ENCODE data around the gene DNM3. TPM values are rescaled to one million over a fixed set of nuclear protein-coding genes. Genes with fewer than 3 reads are reported as not detected.

DNM3 gene
- total and polyA plus RNA-seq, 2 of the 8 experiments (the other 6 are each of a cell fraction or from before 2014, with no cell fraction given) = 2.0 to 8.5 TPM

DNA sequence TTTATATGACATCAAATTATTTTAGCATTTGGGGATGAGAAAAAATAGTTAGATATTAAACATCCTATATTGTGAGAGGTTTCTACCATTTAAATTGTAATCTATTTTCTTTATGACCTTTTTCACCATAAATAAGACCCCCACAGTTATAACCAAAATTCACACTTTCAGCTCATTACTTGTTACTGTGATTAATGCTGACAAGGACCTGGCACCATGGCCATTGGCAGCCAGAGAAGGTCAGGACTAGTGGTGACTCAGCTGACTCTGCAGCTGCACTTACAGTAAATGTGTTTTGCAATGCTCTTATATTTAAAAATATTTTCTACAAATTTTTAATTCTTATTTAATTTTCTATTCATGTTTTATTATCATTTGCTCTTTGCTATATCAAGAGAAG, 445.9 kb downstream of the DNM3 start:
- FAIRE-seq (no peak), DNase-seq (ENCODE audit: low read depth in 1 of 2, low spot score in 2 of 2) (no peak)
- H4K5ac ChIP-seq (ENCODE audit: insufficient read length, low read depth, low read length) = no peak overlapping the region
- no peaks in the 10 kb centered on the region for H3K79me1 ChIP-seq (ENCODE audit: low read depth, low read length)
- no peak overlapping the region for H2BK15ac ChIP-seq (ENCODE audit: low read length)
- H2BK12ac ChIP-seq (ENCODE audit: low read depth, low read length) = no peak overlapping the region
- no peaks in the 10 kb centered on the region for H3K9me3 ChIP-seq (ENCODE audit: insufficient read depth in 2 of 2, low read depth in 1 of 2, low read length in 1 of 2)
- no peak overlapping the region for H3K56ac ChIP-seq (replicated peaks; ENCODE audit: insufficient read length, low read depth, low read length)
- H3K23ac ChIP-seq (ENCODE audit: insufficient read length) = no peak overlapping the region
- H2BK20ac ChIP-seq (ENCODE audit: low read length) = no peak overlapping the region
- no peak overlapping the region for H2AFZ ChIP-seq (ENCODE audit: low read length)
- TF ChIP-seq NRF1 (IDR thresholded peaks at IDR 0.05; ENCODE audit: low read depth, low read length) (no peak), E2F6 (IDR thresholded peaks at IDR 0.05) (no peak), SP4 (IDR thresholded peaks at IDR 0.05; ENCODE audit: low read length) (no peak), RXRA (IDR thresholded peaks at IDR 0.05; ENCODE audit: insufficient read depth, low read depth, low read length) (no peak), CTBP2 (IDR thresholded peaks at IDR 0.05; ENCODE audit: borderline replicate concordance, insufficient read depth, insufficient read length, low read length) (no peak), POU5F1 (IDR thresholded peaks at IDR 0.05; ENCODE audit: low read depth, low read length) (no peak), BCL11A (IDR thresholded peaks at IDR 0.05; ENCODE audit: low read depth in 2 of 2, low read length in 2 of 2) (no peak), GTF2F1 (IDR thresholded peaks at IDR 0.05; ENCODE audit: borderline replicate concordance, low read depth, low read length) (no peak), SAP30 (IDR thresholded peaks at IDR 0.05; ENCODE audit: insufficient read depth, insufficient replicate concordance, low read length) (no peak), KDM4A (IDR thresholded peaks at IDR 0.05; ENCODE audit: low read depth, low read length, severe bottlenecking) (no peak)
- TF ChIP-seq, protein P1, sequence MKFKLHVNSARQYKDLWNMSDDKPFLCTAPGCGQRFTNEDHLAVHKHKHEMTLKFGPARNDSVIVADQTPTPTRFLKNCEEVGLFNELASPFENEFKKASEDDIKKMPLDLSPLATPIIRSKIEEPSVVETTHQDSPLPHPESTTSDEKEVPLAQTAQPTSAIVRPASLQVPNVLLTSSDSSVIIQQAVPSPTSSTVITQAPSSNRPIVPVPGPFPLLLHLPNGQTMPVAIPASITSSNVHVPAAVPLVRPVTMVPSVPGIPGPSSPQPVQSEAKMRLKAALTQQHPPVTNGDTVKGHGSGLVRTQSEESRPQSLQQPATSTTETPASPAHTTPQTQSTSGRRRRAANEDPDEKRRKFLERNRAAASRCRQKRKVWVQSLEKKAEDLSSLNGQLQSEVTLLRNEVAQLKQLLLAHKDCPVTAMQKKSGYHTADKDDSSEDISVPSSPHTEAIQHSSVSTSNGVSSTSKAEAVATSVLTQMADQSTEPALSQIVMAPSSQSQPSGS (IDR thresholded peaks at IDR 0.05; ENCODE audit: low read length) = no peak
- H3K4me1 ChIP-seq (replicated peaks in 1 of 4; ENCODE audit: control insufficient read depth in 3 of 4, insufficient read depth in 4 of 4, low read length in 3 of 4) = no peaks in the 10 kb centered on the region
- H4K91ac ChIP-seq (replicated peaks; ENCODE audit: insufficient read length, low read length) = no peak overlapping the region
- no peak overlapping the region for H3K4me3 ChIP-seq (ENCODE audit: extremely low read depth in 1 of 4, insufficient read depth in 2 of 4, low read depth in 3 of 4, low read length in 4 of 4)
- H3K36me3 ChIP-seq (ENCODE audit: control insufficient read depth in 2 of 4, insufficient read depth in 4 of 4, low read length in 3 of 4) = no peaks in the 10 kb centered on the region
- peaks cover 0 to 1% (median 0%) of the 10 kb centered on the region in 4 experiments; a peak in 1 of 7 replicates for H3K27me3 ChIP-seq (replicated peaks in 1 of 4; ENCODE audit: control insufficient read depth in 3 of 4, extremely low read depth in 1 of 4, insufficient read depth in 3 of 4, low read length in 3 of 4)
- no peak overlapping the region for H3K4me2 ChIP-seq (ENCODE audit: insufficient read depth in 1 of 2, low read depth in 2 of 2, low read length in 2 of 2)
- ChIA-PET CTCF (ENCODE audit: partially characterized antibody) (interaction anchor here (0.9 to 1.4 kb wide), 2 partner anchors 112 to 486 kb away, joined by 3 to 6 read pairs; no protein-coding TSS in a partner anchor), POLR2A (ENCODE audit: partially characterized antibody) (no interaction called here)
- no peak overlapping the region for H2BK5ac ChIP-seq (ENCODE audit: low read depth, low read length)
- no peaks in the 10 kb centered on the region for H3K23me2 ChIP-seq (ENCODE audit: low read depth, low read length)
- H3K14ac ChIP-seq (ENCODE audit: insufficient read length) = no peak overlapping the region
- no peaks in the 10 kb centered on the region for H4K20me1 ChIP-seq (replicated peaks in 1 of 2; ENCODE audit: control insufficient read depth in 1 of 2, insufficient read depth in 2 of 2, low read length in 2 of 2)
- H2BK120ac ChIP-seq (replicated peaks; ENCODE audit: low read depth, low read length) = no peak overlapping the region
- no peak overlapping the region for H3K9ac ChIP-seq (replicated peaks in 1 of 4; ENCODE audit: extremely low read depth in 1 of 4, low read depth in 3 of 4, low read length in 3 of 4)
- H2AK5ac ChIP-seq (ENCODE audit: low read depth, low read length) = no peak overlapping the region
- no peak overlapping the region for H3K27ac ChIP-seq (ENCODE audit: low read depth, low read length)
- no peak overlapping the region for H4K8ac ChIP-seq (ENCODE audit: extremely low read depth, insufficient read depth, low read length)
- H3K18ac ChIP-seq (ENCODE audit: extremely low read depth, low read length) = no peak overlapping the region
- H3K79me2 ChIP-seq (ENCODE audit: control insufficient read depth in 1 of 2, insufficient read depth in 2 of 2, low read length in 2 of 2) = no peaks in the 10 kb centered on the region
- no peak overlapping the region for H3K4ac ChIP-seq (replicated peaks; ENCODE audit: insufficient read length, low read depth, low read length)

All from H1 (cell line).